ENCODE measurements around the gene CREB5.
"Not testable (repeated sequence)": the region's sequence is repeated elsewhere in the genome, so short reads cannot be mapped to it uniquely, and the experiment has no call there.

The CREB5 gene

GRCh38 chr7:28784171-28784902, 372.0 kb downstream of the CREB5 start:
- no peak for DNase-seq
- in situ Hi-C loops (cut with HindIII; ENCODE audit: low pct_ligation_motif_present, low pct_unique_long_range_greater_than_20kb, low sequenced_read_pairs): no loop called here

DNA sequence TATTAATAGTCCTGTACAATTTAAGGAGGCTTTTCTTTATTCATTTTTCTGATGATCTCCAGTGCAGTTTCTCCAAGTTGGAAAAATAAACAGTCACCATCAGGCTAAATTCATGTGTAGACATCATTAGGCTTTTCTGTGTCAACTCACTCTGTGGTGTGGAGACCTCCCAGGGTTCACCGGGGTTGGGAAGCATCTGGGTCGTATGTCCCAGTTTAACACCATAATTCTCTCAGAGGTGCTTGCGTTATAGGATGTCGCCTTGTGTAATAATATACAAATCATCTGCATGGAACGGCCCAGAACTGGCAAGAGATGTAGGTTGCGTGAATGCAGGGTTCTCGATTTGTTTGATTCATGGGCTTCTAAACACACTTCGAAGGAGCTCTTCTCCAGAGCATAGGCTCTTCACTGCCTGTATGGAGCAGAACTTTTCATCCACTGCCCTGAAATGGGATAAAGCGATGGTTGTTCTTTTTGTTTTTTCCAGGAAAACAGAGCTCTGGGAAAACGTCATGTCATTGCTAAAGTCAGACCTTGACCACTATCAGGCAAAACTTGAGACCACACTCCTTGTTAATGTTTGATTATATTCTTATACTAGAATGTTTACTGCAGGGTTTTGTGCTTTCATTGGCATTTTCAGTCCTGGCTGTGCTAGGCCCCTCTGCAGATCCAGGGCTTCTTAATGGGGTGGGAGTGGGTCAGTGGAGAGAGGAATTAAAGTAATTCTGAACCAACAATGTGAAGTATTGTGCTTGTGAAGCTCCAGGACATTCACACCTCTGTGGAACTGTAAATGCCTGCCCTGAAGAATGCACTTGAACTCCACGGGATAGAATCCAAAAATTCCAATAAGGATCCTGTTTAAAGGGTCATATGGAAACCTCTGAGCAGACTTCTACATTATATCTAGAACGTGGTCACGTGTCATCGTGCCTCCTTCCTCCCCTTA, 373.0 kb downstream of the CREB5 start:
- in situ Hi-C loops (cut with HindIII; ENCODE audit: low pct_ligation_motif_present, low pct_unique_long_range_greater_than_20kb, low sequenced_read_pairs): no loop called here
- no peak for DNase-seq

DNA sequence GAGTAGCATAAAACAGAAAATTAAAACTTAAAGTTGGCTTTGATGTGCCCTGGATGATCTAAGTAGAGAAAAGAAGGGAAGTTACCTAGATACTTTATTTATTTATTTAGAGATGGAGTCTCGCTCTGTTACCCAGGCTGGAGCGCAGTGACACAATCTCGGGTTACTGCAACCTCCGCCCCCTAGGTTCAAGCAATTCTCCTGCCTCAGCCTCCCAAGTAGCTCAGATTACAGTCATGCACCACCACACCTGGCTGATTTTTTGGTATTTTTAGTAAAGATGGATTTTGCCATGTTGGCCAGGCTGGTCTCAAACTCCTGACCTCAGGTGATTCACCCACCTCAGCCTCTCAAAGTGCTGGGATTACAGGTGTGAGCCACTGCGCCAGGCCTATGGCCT, 373.8 kb downstream of the CREB5 start:
- in situ Hi-C loops (cut with HindIII; ENCODE audit: low pct_ligation_motif_present, low pct_unique_long_range_greater_than_20kb, low sequenced_read_pairs): not testable (repeated sequence)

DNA sequence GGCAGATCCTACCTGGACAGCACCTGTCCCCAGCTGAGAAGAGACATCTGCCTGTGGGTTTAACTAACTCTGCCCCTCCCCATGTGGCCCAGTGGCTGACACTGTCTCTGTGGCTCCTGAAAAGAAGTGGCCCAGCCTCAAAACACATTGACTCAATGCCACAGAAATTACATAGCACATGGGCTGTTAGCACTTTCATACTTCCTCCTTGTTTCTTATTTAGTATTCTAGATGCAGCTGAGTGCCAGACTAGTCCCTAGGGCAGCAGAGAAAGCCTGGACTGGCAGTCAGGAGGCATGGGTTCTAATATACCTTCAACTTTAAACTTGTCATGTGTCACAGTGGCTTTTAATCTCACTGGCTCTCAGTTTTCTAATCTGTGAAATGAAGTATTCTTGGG, 374.8 kb downstream of the CREB5 start:
- in situ Hi-C loops (cut with HindIII; ENCODE audit: low pct_ligation_motif_present, low pct_unique_long_range_greater_than_20kb, low sequenced_read_pairs): no loop called here
- DNase-seq: no peak

More for the DNA sequence above, 373.8 kb downstream of the CREB5 start:
- not testable (repeated sequence) for DNase-seq

GRCh38 chr7:28790467-28790866, 378.1 kb downstream of the CREB5 start:
- DNase-seq: no peak
- in situ Hi-C loops (cut with HindIII; ENCODE audit: low pct_ligation_motif_present, low pct_unique_long_range_greater_than_20kb, low sequenced_read_pairs): no loop called here

DNA sequence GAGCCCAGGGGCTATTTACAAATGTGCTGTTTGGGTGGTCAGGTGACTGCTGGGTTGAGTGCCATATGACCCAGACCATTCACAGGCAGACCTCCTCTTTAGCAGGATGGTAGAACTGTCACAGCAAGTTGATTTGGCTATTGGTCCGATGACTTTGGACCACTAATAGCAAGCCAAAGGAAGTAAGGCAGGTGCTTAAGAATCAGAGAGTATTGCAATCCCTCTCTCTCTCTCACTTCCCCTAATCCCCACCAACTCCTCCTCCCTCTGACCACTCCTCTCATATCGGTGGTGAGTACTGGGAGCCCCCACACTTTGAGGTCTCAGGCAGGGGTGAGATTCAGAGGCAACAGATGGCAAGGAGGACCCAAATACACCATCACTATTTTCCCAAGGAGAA, 380.5 kb downstream of the CREB5 start:
- in situ Hi-C loops (cut with HindIII; ENCODE audit: low pct_ligation_motif_present, low pct_unique_long_range_greater_than_20kb, low sequenced_read_pairs): no loop called here
- DNase-seq: no peak

GRCh38 chr7:28793381-28794085, 381.2 kb downstream of the CREB5 start:
- in situ Hi-C loops (cut with HindIII; ENCODE audit: low pct_ligation_motif_present, low pct_unique_long_range_greater_than_20kb, low sequenced_read_pairs): no loop called here
- no peak for DNase-seq

DNA sequence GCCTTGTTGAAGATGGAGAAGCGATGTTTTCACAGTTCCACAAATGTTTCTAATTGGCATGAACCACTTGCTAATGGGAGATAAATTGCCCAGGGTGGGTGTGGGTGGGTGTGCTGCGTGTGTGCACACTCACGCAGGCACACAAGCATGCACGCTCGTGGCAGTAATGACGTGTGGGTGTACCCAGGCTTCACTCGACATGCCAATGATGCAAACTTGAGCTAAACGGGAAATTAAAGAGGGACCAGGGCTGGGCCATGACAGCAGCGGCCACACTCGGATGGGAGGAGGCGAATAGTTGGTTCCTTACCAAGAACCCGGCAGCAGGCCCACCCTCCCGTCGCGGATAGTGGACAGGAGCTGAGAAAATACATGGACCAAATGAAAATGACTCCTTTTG, 386.0 kb downstream of the CREB5 start:
- DNase-seq: no peak
- in situ Hi-C loops (cut with HindIII; ENCODE audit: low pct_ligation_motif_present, low pct_unique_long_range_greater_than_20kb, low sequenced_read_pairs): no loop called here

DNA sequence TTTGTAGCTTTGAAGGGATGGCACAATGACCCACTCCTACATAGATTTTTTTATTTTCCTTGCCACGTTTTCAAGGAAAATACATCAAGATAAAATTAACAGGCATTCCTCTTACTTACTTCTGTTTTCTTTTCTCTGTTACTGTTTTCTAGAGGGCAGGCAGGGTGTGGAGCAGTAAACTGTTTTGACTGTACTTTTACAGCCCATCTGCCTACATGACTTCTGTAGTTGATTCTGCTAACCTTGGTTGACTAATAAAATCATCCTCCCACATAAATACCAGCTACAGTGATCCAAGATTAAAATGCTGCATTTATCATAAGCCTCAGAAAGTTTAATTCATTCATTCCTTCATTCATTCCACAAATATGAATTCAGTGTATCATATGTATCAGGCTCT, 387.3 kb downstream of the CREB5 start:
- in situ Hi-C loops (cut with HindIII; ENCODE audit: low pct_ligation_motif_present, low pct_unique_long_range_greater_than_20kb, low sequenced_read_pairs): no loop called here
- DNase-seq: no peak

DNA sequence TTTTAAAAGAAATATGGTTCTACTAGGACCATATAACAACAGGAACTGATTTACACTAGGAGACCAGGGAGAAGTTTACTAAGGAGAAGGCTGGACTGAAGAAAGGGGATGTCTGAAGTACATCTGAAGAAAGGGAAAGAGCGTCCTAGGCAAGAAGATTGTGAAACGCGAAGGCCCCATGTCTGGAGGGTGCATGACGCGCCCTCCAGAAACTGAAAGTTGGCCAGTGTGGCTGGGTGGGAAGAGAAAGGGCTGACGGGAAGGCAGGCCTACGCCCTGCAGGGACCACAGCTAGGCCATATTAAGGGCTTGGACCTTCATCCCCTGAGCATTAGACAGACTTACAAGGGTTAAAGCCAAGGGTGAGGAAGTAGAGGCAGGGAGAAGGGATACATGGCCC, 387.8 kb downstream of the CREB5 start:
- in situ Hi-C loops (cut with HindIII; ENCODE audit: low pct_ligation_motif_present, low pct_unique_long_range_greater_than_20kb, low sequenced_read_pairs): no loop called here
- no peak for DNase-seq

DNA sequence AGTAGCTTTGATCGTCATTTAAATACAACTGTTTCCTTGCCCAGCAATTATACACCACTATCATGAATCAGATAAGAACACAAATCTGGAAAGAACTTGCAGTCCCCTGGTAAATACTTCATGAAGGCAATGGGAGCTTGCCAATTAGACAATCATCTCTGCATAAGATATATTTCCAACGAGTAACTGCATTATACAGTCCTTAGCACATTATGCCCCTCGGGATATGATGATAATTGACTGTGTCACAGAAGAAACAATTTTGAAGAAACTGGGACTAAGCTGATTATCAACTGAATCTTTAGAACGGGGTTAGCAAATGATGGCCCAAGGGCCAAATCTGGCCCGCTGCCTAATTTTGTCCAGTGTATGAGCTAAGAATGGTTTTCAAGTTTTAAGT, 390.1 kb downstream of the CREB5 start:
- no peak for DNase-seq
- in situ Hi-C loops (cut with HindIII; ENCODE audit: low pct_ligation_motif_present, low pct_unique_long_range_greater_than_20kb, low sequenced_read_pairs): no loop called here

DNA sequence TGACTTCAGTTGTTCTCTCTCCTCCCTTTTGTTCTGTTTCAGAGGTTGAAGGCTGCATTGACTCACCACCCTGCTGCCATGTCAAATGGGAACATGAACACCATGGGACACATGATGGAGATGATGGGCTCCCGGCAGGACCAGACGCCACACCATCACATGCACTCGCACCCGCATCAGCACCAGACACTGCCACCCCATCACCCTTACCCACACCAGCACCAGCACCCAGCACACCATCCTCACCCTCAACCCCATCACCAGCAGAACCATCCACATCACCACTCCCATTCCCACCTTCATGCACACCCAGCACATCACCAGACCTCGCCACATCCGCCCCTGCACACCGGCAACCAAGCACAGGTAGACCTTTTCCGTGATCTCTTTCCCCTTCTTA, 391.8 kb downstream of the CREB5 start:
- in situ Hi-C loops (cut with HindIII; ENCODE audit: low pct_ligation_motif_present, low pct_unique_long_range_greater_than_20kb, low sequenced_read_pairs): no loop called here
- DNase-seq: no peak

GRCh38 chr7:28804990-28805389, 392.7 kb downstream of the CREB5 start:
- in situ Hi-C loops (cut with HindIII; ENCODE audit: low pct_ligation_motif_present, low pct_unique_long_range_greater_than_20kb, low sequenced_read_pairs): no loop called here
- DNase-seq: peak; percentile 43

GRCh38 chr7:28806841-28807240, 394.5 kb downstream of the CREB5 start:
- DNase-seq: no peak
- in situ Hi-C loops (cut with HindIII; ENCODE audit: low pct_ligation_motif_present, low pct_unique_long_range_greater_than_20kb, low sequenced_read_pairs): no loop called here

DNA sequence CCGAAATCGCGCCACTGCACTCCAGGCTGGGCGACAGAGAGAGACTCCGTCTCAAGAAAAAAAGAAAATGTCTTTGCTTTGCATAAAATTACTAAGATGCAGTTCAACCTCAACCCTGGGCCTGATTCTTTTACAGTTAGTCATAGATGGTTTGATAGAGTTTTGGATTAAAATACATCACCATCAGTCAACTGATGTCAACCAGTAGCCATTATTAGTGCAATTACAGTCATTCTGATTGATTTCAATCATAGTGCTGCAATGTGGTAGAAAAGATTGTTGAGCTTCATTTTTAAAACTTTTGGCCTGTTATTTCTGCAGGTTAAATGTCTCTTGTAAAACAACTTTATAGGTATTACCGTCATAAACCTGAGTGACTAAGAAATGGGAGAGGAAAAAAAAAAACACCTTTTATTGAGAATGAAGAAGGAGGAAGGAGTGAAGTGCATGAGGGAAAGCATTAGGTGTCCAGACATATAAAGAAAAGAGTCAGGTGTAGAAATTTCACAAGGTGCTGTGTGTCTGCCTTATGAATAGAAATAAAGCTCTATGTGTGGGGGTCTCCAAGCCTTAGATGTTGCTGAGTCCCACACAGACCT, 395.2 kb downstream of the CREB5 start:
- peak; percentile 15 for DNase-seq
- in situ Hi-C loops (cut with HindIII; ENCODE audit: low pct_ligation_motif_present, low pct_unique_long_range_greater_than_20kb, low sequenced_read_pairs): no loop called here

DNA sequence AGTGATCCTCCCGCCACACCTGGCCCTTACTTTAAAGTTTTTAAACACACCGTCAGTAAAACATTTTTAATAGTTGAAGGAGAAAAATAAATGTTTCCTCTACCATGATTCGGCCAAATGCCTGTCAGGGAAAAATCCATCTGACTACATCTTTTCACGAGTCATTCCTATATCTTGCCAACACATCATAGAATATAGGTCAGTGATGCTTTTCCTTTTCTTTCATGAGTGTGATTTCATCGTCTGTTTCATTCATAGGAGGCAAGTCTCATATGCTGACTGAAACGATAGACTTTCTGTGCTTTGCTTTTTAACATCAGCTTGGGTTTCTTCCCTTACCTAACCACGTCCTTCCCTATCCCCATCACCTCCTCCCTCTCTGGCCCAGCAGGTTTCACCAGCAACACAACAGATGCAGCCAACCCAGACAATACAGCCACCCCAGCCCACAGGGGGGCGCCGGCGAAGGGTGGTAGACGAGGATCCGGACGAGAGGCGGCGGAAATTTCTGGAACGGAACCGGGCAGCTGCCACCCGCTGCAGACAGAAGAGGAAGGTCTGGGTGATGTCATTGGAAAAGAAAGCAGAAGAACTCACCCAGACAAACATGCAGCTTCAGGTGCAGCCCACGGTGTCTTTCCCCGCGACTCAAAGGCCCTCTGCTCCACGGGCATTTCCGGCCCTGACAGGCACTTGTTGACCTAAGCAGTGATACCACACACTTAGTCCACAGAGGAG, 396.6 kb downstream of the CREB5 start:
- in situ Hi-C loops (cut with HindIII; ENCODE audit: low pct_ligation_motif_present, low pct_unique_long_range_greater_than_20kb, low sequenced_read_pairs): no loop called here
- DNase-seq: no peak

- no peak for DNase-seq
- in situ Hi-C loops (cut with HindIII; ENCODE audit: low pct_ligation_motif_present, low pct_unique_long_range_greater_than_20kb, low sequenced_read_pairs): no loop called here
Measured at GRCh38 chr7:28811008-28811407, 398.7 kb downstream of the CREB5 start.

- no peak for DNase-seq
- in situ Hi-C loops (cut with HindIII; ENCODE audit: low pct_ligation_motif_present, low pct_unique_long_range_greater_than_20kb, low sequenced_read_pairs): no loop called here
Measured at GRCh38 chr7:28811701-28812430, 399.5 kb downstream of the CREB5 start.

Data from ACHN (cell line).